D721Med (cell line): ENCODE results near the gene RALB.

Experiments used
- DNase-seq: peaks from one replicate; pipeline ENCODE4 v3.0.0; 2011; ENCODE audit warnings: low spot score; ENCODE audit not compliant: insufficient read length
- FAIRE-seq: peaks from 2 replicates; lab custom pipeline; 2011; peaks lifted over from hg19 to GRCh38; lab: Jason Lieb, UNC
- CTCF ChIP-seq: IDR thresholded peaks from 2 replicates; pipeline ENCODE4 v1.5.1; 2012; ENCODE audit warnings: mild to moderate bottlenecking, control low read depth; ENCODE audit not compliant: insufficient read depth; ENCODE audit errors: missing control alignments

The RALB gene

GRCh38 chr2:120332384-120332783, 79.7 kb downstream of the RALB start:
- FAIRE-seq = no peak
- DNase-seq = no peak
- TF ChIP-seq CTCF = no peak

DNA sequence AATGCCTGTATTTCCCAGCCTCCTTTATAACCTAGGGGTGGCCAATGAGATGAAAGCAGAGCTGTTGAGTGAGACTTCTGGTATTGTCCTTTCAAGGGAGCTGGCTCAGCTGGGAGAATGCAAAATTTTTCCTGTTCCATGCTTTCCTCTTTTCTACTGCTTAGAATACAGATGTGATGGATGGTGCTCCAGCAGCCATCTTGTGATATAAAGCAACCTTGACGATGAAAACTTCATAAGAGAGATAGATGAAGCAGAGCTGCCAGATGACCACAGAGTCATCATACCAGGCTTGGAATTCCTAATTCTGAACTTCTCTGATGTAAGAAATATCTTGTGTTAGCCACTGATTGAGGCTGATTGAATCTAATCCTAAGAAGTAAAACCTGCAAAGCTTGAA, 81.4 kb downstream of the RALB start:
- FAIRE-seq = no peak
- no peak for DNase-seq
- no peak for TF ChIP-seq CTCF

GRCh38 chr2:120336749-120337148, 84.1 kb downstream of the RALB start:
- TF ChIP-seq CTCF = no peak
- no peak for FAIRE-seq
- DNase-seq = no peak

DNA sequence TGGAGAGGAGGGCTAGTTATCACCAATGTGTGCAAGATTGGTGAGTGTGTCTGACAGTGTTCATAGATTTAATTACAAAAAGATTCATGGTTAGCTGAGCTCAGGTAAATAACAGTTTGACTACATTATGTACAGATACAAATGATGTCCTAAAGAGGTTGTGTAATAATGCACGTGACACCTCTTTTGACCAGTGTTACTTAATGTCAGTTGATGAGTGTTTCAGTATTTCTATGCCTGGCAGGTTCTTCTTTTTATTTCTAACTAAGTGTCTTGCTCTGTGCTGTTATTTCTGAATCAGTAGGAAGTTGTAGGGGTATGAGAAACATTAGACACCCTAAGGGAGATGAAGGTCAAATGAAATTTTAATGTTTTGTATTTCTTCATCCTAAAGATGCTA, 85.4 kb downstream of the RALB start:
- DNase-seq (no peak), FAIRE-seq (no peak)
- TF ChIP-seq CTCF = no peak

- DNase-seq (no peak), FAIRE-seq (no peak)
- no peak for TF ChIP-seq CTCF
Measured at GRCh38 chr2:120341977-120342376, 89.3 kb downstream of the RALB start.

DNA sequence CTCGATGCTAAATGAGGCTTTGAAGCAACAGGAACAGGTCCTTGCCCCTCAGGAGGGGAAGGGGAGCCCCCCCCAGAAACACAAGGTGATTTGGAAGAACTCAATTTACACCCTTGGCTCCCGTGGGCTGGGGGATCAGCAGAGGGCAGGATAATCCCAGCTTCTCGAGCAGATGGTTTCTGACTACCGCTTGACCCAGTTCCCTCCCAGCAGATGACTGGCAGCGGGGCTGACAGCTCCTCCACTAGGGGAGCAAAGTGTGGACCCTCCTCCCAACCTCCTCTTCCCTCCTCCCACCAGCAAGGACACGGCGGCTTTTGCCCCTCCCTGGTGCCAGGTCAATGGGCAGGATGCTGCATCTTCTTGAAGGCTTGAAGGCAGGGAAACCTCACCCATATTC, 89.8 kb downstream of the RALB start:
- DNase-seq (peak; percentile 74), FAIRE-seq (peak; percentile 63)
- peak; percentile 9 for TF ChIP-seq CTCF

GRCh38 chr2:120343100-120343432, 90.4 kb downstream of the RALB start:
- no peak for DNase-seq
- no peak for FAIRE-seq
- no peak for TF ChIP-seq CTCF
